Osteoblast (primary cell): Measurements from ENCODE around the gene GSDMA. TPM values are rescaled to one million over a fixed set of nuclear protein-coding genes. Genes with fewer than 3 reads are reported as not detected.
A peak's percentile ranks its signal among the peaks of the same experiment; 100 is the strongest.

Experiments
- DNase-seq: peaks from one replicate; pipeline ENCODE4 v3.0.0; 2011; ENCODE audit warnings: low spot score, mixed read lengths; ENCODE audit not compliant: insufficient read length; ENCODE audit errors: missing footprints
- H2AFZ ChIP-seq: 2 replicates; pipeline ENCODE4 v1.6.0; 2011; ENCODE audit warnings: mild to moderate bottlenecking, low read length
- H3K27ac ChIP-seq: 2 replicates; pipeline ENCODE4 v1.5.1; 2011; ENCODE audit warnings: mild to moderate bottlenecking, low read depth, low read length, moderate library complexity
- H3K27me3 ChIP-seq: 2 replicates; pipeline ENCODE4 v1.6.0; 2012; ENCODE audit warnings: mild to moderate bottlenecking, control low read depth, inconsistent platforms, low read length, moderate library complexity; ENCODE audit not compliant: insufficient read depth
- H3K36me3 ChIP-seq: 2 replicates; pipeline ENCODE4 v1.5.1; 2011; ENCODE audit warnings: mild to moderate bottlenecking, low read length, control low read depth, moderate library complexity; ENCODE audit not compliant: insufficient read depth
- H3K4me1 ChIP-seq: 2 replicates; pipeline ENCODE4 v1.5.1; 2011; ENCODE audit warnings: mild to moderate bottlenecking, low read length, control low read depth, moderate library complexity; ENCODE audit not compliant: insufficient read depth
- H3K4me2 ChIP-seq: 2 replicates; pipeline ENCODE4 v1.6.0; 2011; ENCODE audit warnings: mild to moderate bottlenecking, low read length; ENCODE audit not compliant: insufficient read depth
- H3K4me3 ChIP-seq: fragments of 200-600 bp; sonication (generic); 3 replicates; pipeline ENCODE4 v1.5.1; 2012; ENCODE audit warnings: mild to moderate bottlenecking, low read length, inconsistent platforms; ENCODE audit not compliant: insufficient read depth
- H3K79me2 ChIP-seq: 2 replicates; pipeline ENCODE4 v1.6.0; 2012; ENCODE audit warnings: mild to moderate bottlenecking, low read length, control low read depth, inconsistent platforms; ENCODE audit not compliant: insufficient read depth
- H3K9me3 ChIP-seq: 2 replicates; pipeline ENCODE4 v1.5.1; 2011; ENCODE audit warnings: low read depth, low read length, control low read depth
- H4K20me1 ChIP-seq: 2 replicates; pipeline ENCODE4 v1.6.0; 2012; ENCODE audit warnings: mild to moderate bottlenecking, low read length, control low read depth; ENCODE audit not compliant: insufficient read depth
- CTCF ChIP-seq: IDR thresholded peaks from 2 replicates; pipeline ENCODE4 v1.5.1; 2011; ENCODE audit warnings: mild to moderate bottlenecking, low read depth, low read length, moderate library complexity; ENCODE audit errors: extremely low read depth
- total RNA-seq: library from RNA; depleted of rRNA; stranded (reverse); fragments of >200 nt; gene quantifications from 2 replicates; pipeline ENCODE4 v1.2.3, GENCODE V29; 2012

GSDMA gene
- total RNA-seq, 1 donor: under 0.01 TPM

DNA sequence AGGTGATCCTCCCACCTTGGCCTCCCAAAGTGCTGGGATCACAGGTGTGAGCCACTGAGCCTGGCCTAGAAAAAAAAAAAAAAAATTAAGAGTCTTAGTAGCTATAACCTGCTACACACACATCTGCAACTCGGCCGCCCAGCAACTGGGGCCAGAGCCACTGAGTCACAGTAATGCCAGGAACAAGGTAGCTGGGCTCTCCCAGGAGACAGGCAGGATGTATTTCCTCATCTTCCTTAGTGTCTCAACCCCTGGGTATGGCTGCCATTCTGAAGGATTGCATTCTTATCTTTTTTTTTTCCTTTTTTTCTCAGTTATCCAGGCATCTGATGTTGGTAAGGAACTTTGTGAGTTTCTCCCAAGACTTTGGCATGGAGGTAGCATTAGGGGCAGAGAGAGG lies 10.7 kb downstream of the GSDMA start:
- H4K20me1 ChIP-seq: no peaks in the 10 kb centered on the region
- H3K4me3 ChIP-seq: no peak overlapping the region
- no peak for TF ChIP-seq CTCF
- no peak for DNase-seq
- no peak overlapping the region for H3K4me2 ChIP-seq
- H3K4me1 ChIP-seq: peaks cover 14% of the 10 kb centered on the region
- H3K79me2 ChIP-seq: no peaks in the 10 kb centered on the region
- H3K27me3 ChIP-seq: peaks cover 10% of the 10 kb centered on the region
- no peaks in the 10 kb centered on the region for H3K36me3 ChIP-seq
- peak overlapping the region; percentile 1 for H2AFZ ChIP-seq
- H3K9me3 ChIP-seq: no peaks in the 10 kb centered on the region
- H3K27ac ChIP-seq: no peak overlapping the region

GRCh38 chr17:39974433-39974832 lies 11.6 kb downstream of the GSDMA start:
- Histone ChIP-seq H3K27ac (no peak overlapping the region), H4K20me1 (no peaks in the 10 kb centered on the region), H2AFZ (no peak overlapping the region), H3K9me3 (no peaks in the 10 kb centered on the region), H3K79me2 (no peaks in the 10 kb centered on the region), H3K4me1 (peaks cover 21% of the 10 kb centered on the region), H3K36me3 (no peaks in the 10 kb centered on the region), H3K27me3 (peaks cover 7% of the 10 kb centered on the region), H3K4me2 (no peak overlapping the region), H3K4me3 (no peak overlapping the region)
- no peak for DNase-seq
- no peak for TF ChIP-seq CTCF

DNA sequence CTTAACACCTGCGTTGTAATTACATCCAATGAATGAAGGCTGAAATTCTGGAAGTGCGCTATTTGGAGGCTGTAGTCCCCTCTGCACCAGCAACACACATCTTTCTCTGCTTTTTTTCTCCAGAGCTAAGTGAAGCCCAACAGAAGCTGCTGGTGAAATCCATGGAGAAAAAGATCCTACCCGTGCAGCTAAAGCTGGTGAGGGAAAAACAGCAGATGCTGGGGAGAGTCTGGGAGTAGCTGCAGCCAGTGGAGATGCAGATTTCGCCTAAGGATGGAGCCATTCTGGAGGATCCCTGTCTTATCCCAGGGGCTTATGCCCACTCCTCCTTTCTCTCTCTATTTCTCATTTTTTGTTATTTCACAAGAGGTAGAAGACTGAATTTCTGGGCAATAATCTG lies 13.0 kb downstream of the GSDMA start:
- Histone ChIP-seq H3K79me2 (peaks cover 2% of the 10 kb centered on the region), H3K9me3 (no peaks in the 10 kb centered on the region), H4K20me1 (no peaks in the 10 kb centered on the region), H3K27me3 (no peaks in the 10 kb centered on the region), H2AFZ (no peak overlapping the region), H3K4me2 (no peak overlapping the region), H3K27ac (no peak overlapping the region), H3K4me3 (no peak overlapping the region), H3K36me3 (no peaks in the 10 kb centered on the region), H3K4me1 (peaks cover 29% of the 10 kb centered on the region)
- TF ChIP-seq CTCF: no peak
- no peak for DNase-seq

DNA sequence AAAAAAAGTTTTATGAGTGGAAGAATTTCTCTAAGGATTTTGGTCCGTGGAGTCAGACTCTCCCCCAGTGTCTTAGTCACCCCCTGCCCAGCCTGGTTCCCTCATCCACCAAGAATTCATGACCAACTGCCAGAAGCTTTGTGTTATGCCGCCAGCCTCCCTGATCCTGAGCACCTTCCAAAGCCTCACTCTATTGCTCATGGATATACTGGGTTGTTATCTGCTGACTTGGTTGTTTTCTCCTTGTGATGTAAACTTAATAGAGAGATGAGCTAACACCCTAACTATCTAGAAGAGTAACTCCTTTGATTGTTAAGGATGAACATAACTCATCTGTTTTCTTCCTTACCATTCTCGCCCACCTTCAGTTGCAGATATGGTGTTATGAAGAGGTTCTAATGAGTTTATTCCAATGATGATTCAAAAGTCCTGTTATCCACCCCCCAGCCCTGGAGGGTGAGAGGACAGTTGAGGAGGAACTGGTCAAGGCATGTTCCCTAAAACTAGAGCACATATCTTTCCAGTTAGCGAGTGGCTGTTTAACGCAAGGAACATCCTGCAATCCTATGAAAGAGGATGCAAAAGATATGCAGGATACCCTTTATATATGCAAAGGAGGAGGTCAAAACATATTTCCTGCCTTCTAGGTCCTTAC lies 16.3 kb downstream of the GSDMA start:
- peaks cover 32% of the 10 kb centered on the region for H3K79me2 ChIP-seq
- peak overlapping the region; percentile 0 for H2AFZ ChIP-seq
- H3K27ac ChIP-seq: peak overlapping the region; percentile 69
- H3K4me1 ChIP-seq: peaks cover 25% of the 10 kb centered on the region
- peak; percentile 94 for DNase-seq
- peaks cover under 1% of the 10 kb centered on the region for H3K36me3 ChIP-seq
- H4K20me1 ChIP-seq: peaks cover 22% of the 10 kb centered on the region
- no peaks in the 10 kb centered on the region for H3K27me3 ChIP-seq
- TF ChIP-seq CTCF: no peak
- peak overlapping the region; percentile 96 for H3K4me2 ChIP-seq
- no peaks in the 10 kb centered on the region for H3K9me3 ChIP-seq
- H3K4me3 ChIP-seq: peak overlapping the region; percentile 70
